GM12878 (cell line): ENCODE data around the gene SLC9A3. TPM values are rescaled to one million over a fixed set of nuclear protein-coding genes. Genes with fewer than 3 reads are reported as not detected.

Source experiments
- ATF2 ChIP-seq: IDR thresholded peaks from 2 replicates; pipeline ENCODE4 v1.6.1; 2012; ENCODE audit warnings: low read length, inconsistent platforms
- GABPA ChIP-seq: IDR thresholded peaks from 2 replicates; pipeline ENCODE4 v1.6.1; 2014; ENCODE audit warnings: antibody characterized with exemption, low read depth, mild to moderate bottlenecking, inconsistent platforms
- REST ChIP-seq: IDR thresholded peaks from 2 replicates; pipeline ENCODE4 v1.6.1; 2012; ENCODE audit warnings: mild to moderate bottlenecking, low read depth, low read length
- SMAD5 ChIP-seq: IDR thresholded peaks from 2 replicates; pipeline ENCODE4 v1.6.1; 2016; ENCODE audit warnings: antibody characterized with exemption, low read depth
- TCF12 ChIP-seq: IDR thresholded peaks from 2 replicates; pipeline ENCODE4 v1.6.1; 2011; ENCODE audit warnings: low read depth, mild to moderate bottlenecking, low read length
- ZBTB33 ChIP-seq: fragments of 450-650 bp; IDR thresholded peaks from 2 replicates; pipeline ENCODE4 v1.6.1; 2017; ENCODE audit warnings: mild to moderate bottlenecking
- polyA plus RNA-seq, 11 experiments: library from polyadenylated mRNA; depleted of rRNA in 4 of 11; unstranded in 6 of 11; stranded (reverse) in 5 of 11; fragments of >200 nt; fragmentation: Nextera tagmentation in 4 of 11; fragmentation: Illumina TruSeq in 1 of 11; extraction: Ambion mirVana in 4 of 11; extraction: Trizol in 1 of 11; gene quantifications; 1 replicate in 1 of 11; 2 replicates in 10 of 11; pipeline versions ENCODE4 v1.2.1 to v1.2.3, GENCODE V29; 2011 to 2016; ENCODE audit warnings: inconsistent platforms in 2 of 11, missing spikeins in 2 of 11, low read depth in 1 of 11
- total RNA-seq, 4 experiments: library from RNA; depleted of rRNA in 3 of 4; stranded (reverse); fragments of >200 nt in 3 of 4; fragmentation: Illumina TruSeq in 1 of 4; extraction: Trizol in 1 of 4; gene quantifications; 2 replicates each; pipeline versions ENCODE4 v1.2.1 to v1.2.3, GENCODE V29; 2013 to 2021

Gene SLC9A3
- total and polyA plus RNA-seq, 10 of the 15 experiments (the other 5 are each of a cell fraction or from before 2014, with no cell fraction given): 0.04 to 5.2 (median 2.3) TPM; not detected in 1

GRCh38 chr5:573206-573605 lies 49.0 kb upstream of the SLC9A3 start (continued):
- no peak for TF ChIP-seq REST
- no peak for TF ChIP-seq SMAD5
- TF ChIP-seq ZBTB33: no peak
- TF ChIP-seq TCF12: no peak
- TF ChIP-seq ATF2: no peak
- no peak for TF ChIP-seq GABPA
- TF ChIP-seq, all 136 proteins: peak for 0
